Measurements from ENCODE around the gene MOBP. TPM values are rescaled to one million over a fixed set of nuclear protein-coding genes. Genes with fewer than 3 reads are reported as not detected.
"Not testable (repeated sequence)": the region's sequence is repeated elsewhere in the genome, so short reads cannot be mapped to it uniquely, and the experiment has no call there.

Gene MOBP
- total and polyA plus RNA-seq, 12 donors, result 0.07 to 0.56 (median 0.10) TPM; not detected in 8

- no peaks in the 10 kb centered on the region for H3K36me3 ChIP-seq (replicated peaks in 1 of 2)
- H3K27me3 ChIP-seq, result peaks cover 3% of the 10 kb centered on the region
- 77 to 85% (median 79%) methylated on average over 9 of the region's 9 CpGs for WGBS, 4 donors
- H3K9me3 ChIP-seq (replicated peaks in 1 of 3), result no peaks in the 10 kb centered on the region
- no peak for DNase-seq
- TF ChIP-seq POLR2A (IDR thresholded peaks at IDR 0.05) (no peak), CTCF (IDR thresholded peaks at IDR 0.05) (no peak)
- H3K4me1 ChIP-seq (replicated peaks in 1 of 2), result no peaks in the 10 kb centered on the region
- no peak overlapping the region for H3K27ac ChIP-seq
- intact Hi-C loops (cut with DNase I), result no loop called here
- no peak overlapping the region for H3K4me3 ChIP-seq
These were observed 10.1 kb upstream of the MOBP start for GRCh38 chr3:39457361-39457760.

- 87 to 92% (median 90%) methylated on average over 5 of the region's 5 CpGs for WGBS, 4 donors
- H3K9me3 ChIP-seq (replicated peaks in 1 of 3); DNase-seq; H3K27me3 ChIP-seq; H3K4me3 ChIP-seq; H3K36me3 ChIP-seq (replicated peaks in 1 of 2); intact Hi-C loops (cut with DNase I); H3K4me1 ChIP-seq (replicated peaks in 1 of 2); H3K27ac ChIP-seq: not testable (repeated sequence)
These were observed 8.9 kb upstream of the MOBP start for GRCh38 chr3:39458579-39458978.

- TF ChIP-seq CTCF (IDR thresholded peaks at IDR 0.05), result no peak
- no peak for TF ChIP-seq POLR2A (IDR thresholded peaks at IDR 0.05)
- no peaks in the 10 kb centered on the region for H3K36me3 ChIP-seq (replicated peaks in 1 of 2)
- no peak overlapping the region for H3K4me3 ChIP-seq
- no peak overlapping the region for H3K27ac ChIP-seq
- no peaks in the 10 kb centered on the region for H3K9me3 ChIP-seq (replicated peaks in 1 of 3)
- no peak for DNase-seq
- no peaks in the 10 kb centered on the region for H3K4me1 ChIP-seq (replicated peaks in 1 of 2)
- 60 to 75% (median 69%) methylated on average over 2 of the region's 2 CpGs for WGBS, 4 donors
- peaks cover under 1% of the 10 kb centered on the region for H3K27me3 ChIP-seq
- intact Hi-C loops (cut with DNase I), result no loop called here
These were observed 6.8 kb upstream of the MOBP start for GRCh38 chr3:39460677-39461076.

GRCh38 chr3:39463269-39463668, 4.2 kb upstream of the MOBP start:
- no peak for DNase-seq
- 0 to 35% (median 1%) methylated on average over 1 of the region's 1 CpG for WGBS, 4 donors

More at GRCh38 chr3:39463269-39463668, 4.2 kb upstream of the MOBP start:
- no peak overlapping the region for H3K4me3 ChIP-seq
- H3K36me3 ChIP-seq (replicated peaks in 1 of 2), result no peaks in the 10 kb centered on the region
- no peaks in the 10 kb centered on the region for H3K27me3 ChIP-seq
- H3K27ac ChIP-seq, result no peak overlapping the region
- TF ChIP-seq POLR2A (IDR thresholded peaks at IDR 0.05), result no peak
- no peak for TF ChIP-seq CTCF (IDR thresholded peaks at IDR 0.05)
- H3K9me3 ChIP-seq (replicated peaks in 1 of 3), result no peaks in the 10 kb centered on the region
- intact Hi-C loops (cut with DNase I), result no loop called here
- no peaks in the 10 kb centered on the region for H3K4me1 ChIP-seq (replicated peaks in 1 of 2)

Measured in adrenal gland (tissue), 12 donors.